Hepatocyte (in vitro differentiated cells): ENCODE results near the gene WDFY4. TPM values are rescaled to one million over a fixed set of nuclear protein-coding genes. Genes with fewer than 3 reads are reported as not detected.

Source experiments
- DNase-seq: peaks from one replicate; pipeline ENCODE4 v3.0.0-alpha.2; 2016; ENCODE audit warnings: low spot score
- H2AFZ ChIP-seq: fragments of 200-600 bp; sonication (generic); 2 replicates; pipeline ENCODE4 v1.6.0; 2016; ENCODE audit warnings: antibody characterized with exemption, mild to moderate bottlenecking
- H3K27ac ChIP-seq: fragments of 200-600 bp; sonication (generic); 2 replicates; pipeline ENCODE4 v1.5.1; 2016; ENCODE audit warnings: mild to moderate bottlenecking
- H3K27me3 ChIP-seq: fragments of 200-600 bp; sonication (generic); 2 replicates; pipeline ENCODE4 v1.6.1; 2016
- H3K36me3 ChIP-seq: fragments of 200-600 bp; sonication (generic); replicated peaks from 2 replicates; pipeline ENCODE4 v1.5.1; 2016; ENCODE audit warnings: low read depth; ENCODE audit not compliant: insufficient read depth
- H3K4me1 ChIP-seq: fragments of 200-600 bp; sonication (generic); 2 replicates; pipeline ENCODE4 v1.5.1; 2016; ENCODE audit warnings: mild to moderate bottlenecking, moderate library complexity; ENCODE audit not compliant: insufficient read depth
- H3K4me2 ChIP-seq: fragments of 200-600 bp; sonication (generic); 2 replicates; pipeline ENCODE4 v1.6.0; 2016
- H3K4me3 ChIP-seq: fragments of 200-600 bp; sonication (generic); 2 replicates; pipeline ENCODE4 v1.5.1; 2016; ENCODE audit warnings: mild to moderate bottlenecking
- H3K79me2 ChIP-seq: fragments of 200-600 bp; sonication (generic); 2 replicates; pipeline ENCODE4 v1.6.0; 2017; ENCODE audit warnings: mild to moderate bottlenecking
- H3K9me2 ChIP-seq: fragments of 200-600 bp; sonication (generic); replicated peaks from 2 replicates; pipeline ENCODE4 v1.6.0; 2017; ENCODE audit warnings: mild to moderate bottlenecking; ENCODE audit not compliant: insufficient read depth
- H3K9me3 ChIP-seq: fragments of 200-600 bp; sonication (generic); 2 replicates; pipeline ENCODE4 v1.5.1; 2016; ENCODE audit warnings: low read depth, mild to moderate bottlenecking
- H4K20me1 ChIP-seq: fragments of 200-600 bp; sonication (generic); 2 replicates; pipeline ENCODE4 v1.6.0; 2016; ENCODE audit warnings: mild to moderate bottlenecking; ENCODE audit not compliant: insufficient read depth, poor library complexity, severe bottlenecking
- EZH2 ChIP-seq: fragments of 200-600 bp; sonication (generic); IDR thresholded peaks from 2 replicates; pipeline ENCODE4 v1.6.1; 2016; ENCODE audit warnings: antibody characterized with exemption, mild to moderate bottlenecking, borderline replicate concordance
- EZH2phosphoT487 ChIP-seq: fragments of 200-600 bp; sonication (generic); IDR thresholded peaks from one replicate; pipeline ENCODE4 v1.6.1; 2018; ENCODE audit warnings: antibody characterized with exemption, mild to moderate bottlenecking, low read depth, moderate library complexity; ENCODE audit not compliant: unreplicated experiment, severe bottlenecking
- WGBS: methylation state at CpG from one replicate; pipeline ENCODE4 v1.1.6; 2016; ENCODE audit warnings: low lambda C conversion rate; ENCODE audit errors: missing lambda C conversion rate; 5-methylcytosine and 5-hydroxymethylcytosine counted together
- polyA plus RNA-seq: library from polyadenylated mRNA; unstranded; fragments of >200 nt; fragmentation: Nextera tagmentation; extraction: Ambion mirVana; gene quantifications from 2 replicates; pipeline ENCODE4 v1.2.1, GENCODE V29; 2016
- total RNA-seq: library from RNA; depleted of rRNA; stranded (reverse); fragments of >200 nt; gene quantifications from 2 replicates; pipeline ENCODE4 v1.2.3, GENCODE V29; 2014
- TF ChIP-seq, protein P1 (sequence below): fragments of 200-600 bp; sonication (generic); IDR thresholded peaks from 2 replicates; pipeline ENCODE4 v1.5.1; 2016; ENCODE audit warnings: antibody characterized with exemption, mild to moderate bottlenecking; ENCODE audit not compliant: poor library complexity

The WDFY4 gene
- total and polyA plus RNA-seq, 2 experiments from 2014 or later, result 0.43 to 0.91 TPM

DNA sequence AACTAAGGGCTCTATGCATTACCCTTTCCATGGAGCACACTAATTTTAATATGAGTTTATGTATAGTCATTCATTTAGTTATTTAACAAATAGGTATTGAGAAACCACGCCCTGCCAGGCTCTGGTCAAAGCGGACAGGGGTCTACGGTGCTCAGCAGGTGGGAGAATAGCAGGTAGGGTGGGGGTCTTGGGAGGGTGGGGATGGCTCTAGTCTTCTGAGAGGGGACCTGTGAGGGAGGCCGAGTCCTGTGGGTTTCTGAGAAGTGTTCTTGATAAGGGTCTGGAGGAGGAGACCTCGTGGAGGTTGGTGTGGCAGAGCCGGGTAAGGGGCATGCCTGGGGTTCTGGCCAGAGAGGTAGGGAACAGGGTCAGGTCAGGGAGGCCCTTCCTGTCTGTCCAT lies 1.1 kb downstream of the WDFY4 start:
- Histone ChIP-seq H3K9me2 (no peaks in the 10 kb centered on the region), H3K27ac (no peak overlapping the region), H3K4me3 (no peak overlapping the region), H3K36me3 (no peaks in the 10 kb centered on the region), H3K79me2 (no peaks in the 10 kb centered on the region), H3K27me3 (no peaks in the 10 kb centered on the region), H3K9me3 (no peaks in the 10 kb centered on the region), H3K4me2 (no peak overlapping the region), H3K4me1 (no peaks in the 10 kb centered on the region), H4K20me1 (no peaks in the 10 kb centered on the region), H2AFZ (no peak overlapping the region)
- no peak for DNase-seq
- 95% methylated on average over 5 of the region's 6 CpGs for WGBS
- TF ChIP-seq, protein P1, sequence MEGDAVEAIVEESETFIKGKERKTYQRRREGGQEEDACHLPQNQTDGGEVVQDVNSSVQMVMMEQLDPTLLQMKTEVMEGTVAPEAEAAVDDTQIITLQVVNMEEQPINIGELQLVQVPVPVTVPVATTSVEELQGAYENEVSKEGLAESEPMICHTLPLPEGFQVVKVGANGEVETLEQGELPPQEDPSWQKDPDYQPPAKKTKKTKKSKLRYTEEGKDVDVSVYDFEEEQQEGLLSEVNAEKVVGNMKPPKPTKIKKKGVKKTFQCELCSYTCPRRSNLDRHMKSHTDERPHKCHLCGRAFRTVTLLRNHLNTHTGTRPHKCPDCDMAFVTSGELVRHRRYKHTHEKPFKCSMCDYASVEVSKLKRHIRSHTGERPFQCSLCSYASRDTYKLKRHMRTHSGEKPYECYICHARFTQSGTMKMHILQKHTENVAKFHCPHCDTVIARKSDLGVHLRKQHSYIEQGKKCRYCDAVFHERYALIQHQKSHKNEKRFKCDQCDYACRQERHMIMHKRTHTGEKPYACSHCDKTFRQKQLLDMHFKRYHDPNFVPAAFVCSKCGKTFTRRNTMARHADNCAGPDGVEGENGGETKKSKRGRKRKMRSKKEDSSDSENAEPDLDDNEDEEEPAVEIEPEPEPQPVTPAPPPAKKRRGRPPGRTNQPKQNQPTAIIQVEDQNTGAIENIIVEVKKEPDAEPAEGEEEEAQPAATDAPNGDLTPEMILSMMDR, result no peak
- TF ChIP-seq EZH2phosphoT487 (no peak), EZH2 (no peak)

DNA sequence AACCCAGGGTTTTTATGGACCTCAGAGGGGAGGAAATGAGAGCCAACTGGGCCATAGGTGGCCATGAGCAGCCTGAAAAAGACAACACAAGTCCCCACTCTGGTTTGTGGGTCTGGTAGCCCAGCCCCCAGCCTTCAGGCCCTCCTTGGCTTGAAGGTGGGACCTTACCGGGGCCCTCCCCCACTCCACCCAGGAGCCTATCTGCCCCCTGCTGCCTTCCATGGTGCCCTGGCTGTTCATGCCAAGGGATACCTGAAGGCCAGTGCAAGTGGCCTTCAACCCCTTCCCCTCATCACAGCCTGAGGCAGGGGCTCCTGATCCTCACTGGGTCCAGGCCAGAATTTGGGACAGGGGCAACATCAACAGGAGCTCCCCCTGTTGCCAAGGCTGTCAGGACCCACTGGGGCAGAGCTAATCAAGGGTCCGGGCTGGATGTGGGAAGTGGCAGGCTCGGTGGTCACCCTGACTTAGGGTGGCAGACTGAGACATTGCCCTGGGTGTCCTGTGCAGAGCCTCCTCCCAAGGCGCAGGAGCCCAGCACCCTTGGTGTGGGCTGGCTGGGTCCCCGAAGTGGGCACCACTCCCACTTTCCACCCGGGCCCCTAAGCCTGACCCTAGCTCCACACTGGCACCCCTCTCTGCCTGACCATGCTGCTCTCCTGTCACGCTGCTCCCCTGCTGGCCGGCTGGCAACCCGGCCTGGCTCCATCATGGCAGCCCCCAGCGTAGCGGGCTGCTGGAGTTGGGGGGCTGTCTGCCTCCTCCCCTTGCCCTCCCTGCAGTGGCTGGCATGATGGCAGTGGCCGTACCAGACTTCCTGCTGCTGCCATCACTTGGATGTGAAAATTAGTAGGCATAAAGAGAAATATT lies 6.4 kb downstream of the WDFY4 start:
- whole genome bisulfite sequencing, result 92% methylated on average over 12 of the region's 12 CpGs
- TF ChIP-seq EZH2 (no peak), EZH2phosphoT487 (no peak)
- TF ChIP-seq, protein P1, result no peak

DNA sequence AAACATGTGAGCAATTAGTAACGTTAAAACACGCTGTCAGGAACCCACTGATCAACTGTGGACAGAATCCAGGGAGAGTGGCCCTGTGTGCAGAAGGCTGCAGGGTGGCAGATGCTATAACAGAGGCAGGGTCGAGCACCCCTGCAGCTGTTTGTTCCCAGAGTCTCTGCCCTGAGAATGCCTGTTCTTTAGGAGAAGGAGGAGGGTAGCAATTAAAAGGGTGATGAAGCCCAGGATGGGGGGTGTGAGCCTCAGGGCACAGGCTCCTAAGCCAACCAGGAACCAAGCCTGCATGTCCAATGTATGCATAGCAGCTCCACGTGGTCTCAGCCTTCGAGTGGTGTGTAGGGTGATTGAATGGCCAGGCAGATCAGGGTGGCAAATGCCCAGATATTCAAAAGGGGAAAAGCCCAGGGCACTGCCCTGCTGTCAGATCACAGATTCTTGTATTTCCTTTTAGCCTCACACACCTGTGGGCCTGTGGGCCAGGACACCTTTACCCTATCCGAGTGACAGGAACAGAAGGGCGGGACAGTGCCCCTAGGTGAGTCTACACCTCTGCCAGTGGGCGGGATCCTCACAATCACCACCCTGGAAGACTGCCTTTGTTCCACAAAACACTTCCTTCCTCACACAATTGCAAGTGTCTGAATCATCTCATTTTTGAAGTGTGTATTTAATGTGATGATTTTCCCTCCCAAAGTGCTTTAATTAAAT lies 7.3 kb downstream of the WDFY4 start:
- TF ChIP-seq, protein P1, result no peak
- TF ChIP-seq EZH2phosphoT487, result no peak
- TF ChIP-seq EZH2, result no peak
- no peaks in the 10 kb centered on the region for H3K27me3 ChIP-seq
- 72% methylated on average over 8 of the region's 8 CpGs for WGBS
- H4K20me1 ChIP-seq, result no peaks in the 10 kb centered on the region
- no peak overlapping the region for H3K4me2 ChIP-seq
- no peaks in the 10 kb centered on the region for H3K9me2 ChIP-seq
- no peak for DNase-seq
- H3K36me3 ChIP-seq, result no peaks in the 10 kb centered on the region
- no peaks in the 10 kb centered on the region for H3K79me2 ChIP-seq
- H3K9me3 ChIP-seq, result no peaks in the 10 kb centered on the region
- H3K4me1 ChIP-seq, result no peaks in the 10 kb centered on the region
- no peak overlapping the region for H3K27ac ChIP-seq
- no peak overlapping the region for H2AFZ ChIP-seq
- H3K4me3 ChIP-seq, result no peak overlapping the region

More for the DNA sequence above, 6.4 kb downstream of the WDFY4 start:
- no peaks in the 10 kb centered on the region for H3K27me3 ChIP-seq
- H3K4me1 ChIP-seq, result no peaks in the 10 kb centered on the region
- H3K4me2 ChIP-seq, result no peak overlapping the region
- H2AFZ ChIP-seq, result no peak overlapping the region
- H3K79me2 ChIP-seq, result no peaks in the 10 kb centered on the region
- DNase-seq, result no peak
- H3K27ac ChIP-seq, result no peak overlapping the region
- no peak overlapping the region for H3K4me3 ChIP-seq
- no peaks in the 10 kb centered on the region for H3K36me3 ChIP-seq
- H3K9me2 ChIP-seq, result no peaks in the 10 kb centered on the region
- H4K20me1 ChIP-seq, result no peaks in the 10 kb centered on the region
- no peaks in the 10 kb centered on the region for H3K9me3 ChIP-seq
